ENCODE measurements around the gene NANOS2.

DNA sequence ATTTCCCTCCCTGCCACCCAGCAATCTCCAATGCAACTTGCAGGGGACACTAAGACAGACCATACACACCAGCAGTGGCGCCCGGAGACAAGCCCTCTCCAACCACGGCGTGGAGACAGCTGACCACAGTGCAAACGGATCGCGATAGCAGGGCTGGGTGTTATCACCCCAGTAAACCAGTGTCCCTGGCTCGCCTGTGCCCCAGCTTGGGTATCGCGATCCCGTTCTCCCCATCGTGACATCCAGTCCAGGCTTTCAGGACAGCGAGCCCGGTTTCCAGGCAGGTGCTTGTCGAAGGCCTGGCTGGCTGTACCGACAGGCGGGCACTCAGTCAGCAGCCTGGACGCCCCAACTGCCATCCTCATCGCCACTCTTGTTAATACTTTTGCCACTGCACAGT, 20.7 kb upstream of the NANOS2 start:
- TF ChIP-seq POLR2A (IDR thresholded peaks at IDR 0.05), result no peak
- TF ChIP-seq, protein P1, sequence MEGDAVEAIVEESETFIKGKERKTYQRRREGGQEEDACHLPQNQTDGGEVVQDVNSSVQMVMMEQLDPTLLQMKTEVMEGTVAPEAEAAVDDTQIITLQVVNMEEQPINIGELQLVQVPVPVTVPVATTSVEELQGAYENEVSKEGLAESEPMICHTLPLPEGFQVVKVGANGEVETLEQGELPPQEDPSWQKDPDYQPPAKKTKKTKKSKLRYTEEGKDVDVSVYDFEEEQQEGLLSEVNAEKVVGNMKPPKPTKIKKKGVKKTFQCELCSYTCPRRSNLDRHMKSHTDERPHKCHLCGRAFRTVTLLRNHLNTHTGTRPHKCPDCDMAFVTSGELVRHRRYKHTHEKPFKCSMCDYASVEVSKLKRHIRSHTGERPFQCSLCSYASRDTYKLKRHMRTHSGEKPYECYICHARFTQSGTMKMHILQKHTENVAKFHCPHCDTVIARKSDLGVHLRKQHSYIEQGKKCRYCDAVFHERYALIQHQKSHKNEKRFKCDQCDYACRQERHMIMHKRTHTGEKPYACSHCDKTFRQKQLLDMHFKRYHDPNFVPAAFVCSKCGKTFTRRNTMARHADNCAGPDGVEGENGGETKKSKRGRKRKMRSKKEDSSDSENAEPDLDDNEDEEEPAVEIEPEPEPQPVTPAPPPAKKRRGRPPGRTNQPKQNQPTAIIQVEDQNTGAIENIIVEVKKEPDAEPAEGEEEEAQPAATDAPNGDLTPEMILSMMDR (IDR thresholded peaks at IDR 0.05), result no peak

All from right lobe of liver (tissue), 4 donors.